GM12864 (cell line): Measurements from ENCODE around the gene KLC3.

ENCODE experiments used
- DNase-seq: peaks from one replicate; pipeline ENCODE4 v3.0.0-alpha.2; 2011; ENCODE audit warnings: low read depth
- H3K4me3 ChIP-seq: 2 replicates; pipeline ENCODE4 v1.5.1; 2011; ENCODE audit warnings: mild to moderate bottlenecking, low read depth, low read length, control low read depth
- CTCF ChIP-seq: IDR thresholded peaks from 2 replicates; pipeline ENCODE4 v1.5.1; 2011; ENCODE audit warnings: low read depth, mild to moderate bottlenecking, moderate library complexity, low read length, control low read depth, inconsistent platforms; ENCODE audit errors: missing control alignments

The KLC3 gene

GRCh38 chr19:45314708-45315245 is 25.8 kb upstream of the KLC3 start:
- TF ChIP-seq CTCF = no peak
- H3K4me3 ChIP-seq = no peak overlapping the region
- DNase-seq = no peak

- DNase-seq = no peak
- no peak overlapping the region for H3K4me3 ChIP-seq
- no peak for TF ChIP-seq CTCF
Measured at GRCh38 chr19:45315304-45315703, 25.2 kb upstream of the KLC3 start.

- no peak for TF ChIP-seq CTCF
- H3K4me3 ChIP-seq = no peak overlapping the region
- no peak for DNase-seq
Measured at GRCh38 chr19:45320997-45321775, 19.4 kb upstream of the KLC3 start.

GRCh38 chr19:45321848-45322247 is 18.7 kb upstream of the KLC3 start:
- DNase-seq = no peak
- no peak for TF ChIP-seq CTCF
- no peak overlapping the region for H3K4me3 ChIP-seq

GRCh38 chr19:45322311-45322710 is 18.2 kb upstream of the KLC3 start:
- H3K4me3 ChIP-seq = no peak overlapping the region
- no peak for TF ChIP-seq CTCF
- no peak for DNase-seq

- H3K4me3 ChIP-seq = no peak within 1 kb of the TSS
- DNase-seq = no peak
- TF ChIP-seq CTCF = no peak
Measured at GRCh38 chr19:45322744-45323281, 17.7 kb upstream of the KLC3 start, which contains the start of gene CKM. Gene CKM, minus strand, starts transcription at chr19:45322875. Its CDS starts 3,162 bp downstream, at chr19:45319713.
